SK-N-SH (cell line): ENCODE data around the gene INPP5J. TPM values are rescaled to one million over a fixed set of nuclear protein-coding genes. Genes with fewer than 3 reads are reported as not detected.

ENCODE experiments used
- CTCF ChIA-PET: fragments of 300-600, 350-600 bp; formaldehyde crosslinking; extraction: SDS; loops from one replicate; lab custom pipeline; 2021; lab: Yijun Ruan, JAX
- POLR2A ChIA-PET: fragments of 350-600 bp; sonication (Branson Sonifier 250); formaldehyde crosslinking; extraction: SDS; loops from one replicate; lab custom pipeline; 2020; ENCODE audit warnings: antibody characterized with exemption, inconsistent platforms; lab: Yijun Ruan, JAX
- DNase-seq: peaks from one replicate; pipeline ENCODE4 v3.0.0; 2012
- H2AFZ ChIP-seq: fragments of 200-600 bp; sonication (generic); 2 replicates; pipeline ENCODE4 v1.8.1; 2016; ENCODE audit warnings: antibody characterized with exemption, mild to moderate bottlenecking, low read depth
- H3F3A ChIP-seq: fragments of 200-600 bp; sonication (generic); replicated peaks from 2 replicates; pipeline ENCODE3; 2016; ENCODE audit warnings: antibody characterized with exemption, mild to moderate bottlenecking; ENCODE audit not compliant: insufficient read depth
- H3K27ac ChIP-seq, 2 experiments: fragments of 200-500 bp in 1 of 2; fragments of 200-600 bp in 1 of 2; sonication (Bioruptor generic) in 1 of 2; sonication (generic), shearing (Covaris generic) in 1 of 2; 2 replicates each; pipeline versions ENCODE4 v1.5.1 to v1.6.1; 2014 to 2016; ENCODE audit warnings: low read depth in 2 of 2, inconsistent platforms in 1 of 2, low read length in 1 of 2, mild to moderate bottlenecking in 1 of 2, mixed read lengths in 1 of 2
- H3K27me3 ChIP-seq: fragments of 200-600 bp; sonication (generic), shearing (Covaris generic); 2 replicates; pipeline ENCODE4 v1.6.1; 2016; ENCODE audit warnings: mixed run types; ENCODE audit not compliant: insufficient read depth
- H3K36me3 ChIP-seq, 2 experiments: fragments of 200-500 bp in 1 of 2; fragments of 200-600 bp in 1 of 2; sonication (Bioruptor generic) in 1 of 2; sonication (generic) in 1 of 2; replicated peaks in 1 of 2; 2 replicates each; pipeline versions ENCODE3 to v1.5.1; 2014 to 2016; ENCODE audit warnings: low read length in 1 of 2, mild to moderate bottlenecking in 1 of 2; ENCODE audit not compliant: insufficient read depth in 2 of 2, control insufficient read depth in 1 of 2
- H3K4me1 ChIP-seq, 2 experiments: fragments of 200-500 bp in 1 of 2; fragments of 200-600 bp in 1 of 2; sonication (Bioruptor generic) in 1 of 2; sonication (generic), shearing (Covaris generic) in 1 of 2; 2 replicates each; pipeline versions ENCODE4 v1.5.1 to v1.6.1; 2014 to 2016; ENCODE audit warnings: low read depth in 1 of 2, low read length in 1 of 2, mixed run types in 1 of 2; ENCODE audit not compliant: insufficient read depth in 2 of 2, control insufficient read depth in 1 of 2
- H3K4me2 ChIP-seq: fragments of 200-600 bp; sonication (generic), shearing (Covaris generic); 2 replicates; pipeline ENCODE4 v1.6.1; 2017; ENCODE audit warnings: mixed run types
- H3K4me3 ChIP-seq, 2 experiments: fragments of 200-500 bp in 1 of 2; fragments of 200-600 bp in 1 of 2; sonication (Bioruptor generic) in 1 of 2; sonication (generic), shearing (Covaris generic) in 1 of 2; 2 replicates each; pipeline versions ENCODE4 v1.5.1 to v1.8.1; 2014 to 2016; ENCODE audit warnings: low read depth in 2 of 2, inconsistent platforms in 1 of 2, low read length in 1 of 2, mild to moderate bottlenecking in 1 of 2, mixed read lengths in 1 of 2, moderate library complexity in 1 of 2
- H3K79me2 ChIP-seq: fragments of 200-600 bp; sonication (generic); 2 replicates; pipeline ENCODE4 v1.8.1; 2017; ENCODE audit warnings: mild to moderate bottlenecking; ENCODE audit not compliant: insufficient read depth
- H3K9ac ChIP-seq: fragments of 200-600 bp; sonication (generic); 2 replicates; pipeline ENCODE4 v1.6.1; 2017; ENCODE audit warnings: mixed run types
- H3K9me2 ChIP-seq: fragments of 200-600 bp; sonication (generic); 2 replicates; pipeline ENCODE4 v1.6.1; 2017; ENCODE audit warnings: mixed run types
- H3K9me3 ChIP-seq: fragments of 200-600 bp; sonication (generic); 2 replicates; pipeline ENCODE4 v1.6.1; 2017; ENCODE audit warnings: mixed run types, mild to moderate bottlenecking, moderate library complexity
- H4K20me1 ChIP-seq: fragments of 200-600 bp; sonication (generic); 2 replicates; pipeline ENCODE4 v1.6.1; 2017; ENCODE audit warnings: mild to moderate bottlenecking, mixed run types; ENCODE audit not compliant: insufficient read depth
- ELF1 ChIP-seq: IDR thresholded peaks from 2 replicates; pipeline ENCODE4 v1.4.0; 2012
- EZH2phosphoT487 ChIP-seq: fragments of 200-600 bp; sonication (generic); IDR thresholded peaks from 2 replicates; pipeline ENCODE4 v1.6.1; 2017; ENCODE audit warnings: low read depth, mixed run types, mild to moderate bottlenecking, antibody characterized with exemption, moderate library complexity, borderline replicate concordance
- FOXJ3 ChIP-seq: sonication (generic); formaldehyde crosslinking; IDR thresholded peaks from 2 replicates; pipeline ENCODE4 v1.5.1; 2020; ENCODE audit warnings: mild to moderate bottlenecking, missing genetic modification reagents
- FOXM1 ChIP-seq: IDR thresholded peaks from 2 replicates; pipeline ENCODE4 v1.4.0; 2012; ENCODE audit warnings: low read depth, mild to moderate bottlenecking
- GATA2 ChIP-seq: sonication (generic); formaldehyde crosslinking; IDR thresholded peaks from 2 replicates; pipeline ENCODE4 v1.5.0; 2020; ENCODE audit warnings: mild to moderate bottlenecking, missing genetic modification reagents
- MXI1 ChIP-seq: IDR thresholded peaks from 2 replicates; pipeline ENCODE4 v1.6.1; 2012; ENCODE audit warnings: mild to moderate bottlenecking, low read depth, low read length, improper control_type of control experiment
- NRF1 ChIP-seq: IDR thresholded peaks from 2 replicates; pipeline ENCODE4 v1.6.1; 2012; ENCODE audit warnings: low read depth, mild to moderate bottlenecking, low read length
- POLR2AphosphoS5 ChIP-seq: IDR thresholded peaks from 2 replicates; pipeline ENCODE4 v1.6.1; 2012; ENCODE audit warnings: low read depth, low read length
- RAD21 ChIP-seq: IDR thresholded peaks from 2 replicates; pipeline ENCODE4 v1.6.1; 2012; ENCODE audit warnings: mild to moderate bottlenecking, low read length
- RCOR1 ChIP-seq: fragments of 150-350 bp; IDR thresholded peaks from 2 replicates; pipeline ENCODE4 v1.6.1; 2017; ENCODE audit warnings: antibody characterized with exemption, low read length
- RXRA ChIP-seq: IDR thresholded peaks from 2 replicates; pipeline ENCODE4 v1.4.0; 2012; ENCODE audit warnings: low read depth, mild to moderate bottlenecking, borderline replicate concordance
- SMC3 ChIP-seq: IDR thresholded peaks from 2 replicates; pipeline ENCODE4 v1.6.1; 2012; ENCODE audit warnings: low read depth, low read length, improper control_type of control experiment
- YY1 ChIP-seq: IDR thresholded peaks from 2 replicates; pipeline ENCODE4 v1.4.0; 2012; ENCODE audit warnings: low read depth, mild to moderate bottlenecking
- WGBS: methylation state at CpG from one replicate; pipeline ENCODE4 v1.1.6; 2017; ENCODE audit warnings: low lambda C conversion rate; 5-methylcytosine and 5-hydroxymethylcytosine counted together
- polyA plus RNA-seq, 3 experiments: library from polyadenylated mRNA; depleted of rRNA; stranded (reverse); fragments of >200 nt; gene quantifications; 2 replicates each; pipeline ENCODE4 v1.2.3, GENCODE V29; 2012
- TF ChIP-seq, protein P1 (sequence below): IDR thresholded peaks from 2 replicates; pipeline ENCODE4 v1.4.0; 2012; ENCODE audit warnings: low read depth, borderline replicate concordance
- TF ChIP-seq, protein P2 (sequence below): fragments of 150-350 bp; IDR thresholded peaks from 2 replicates; pipeline ENCODE4 v1.6.1; 2017; ENCODE audit warnings: antibody characterized with exemption, low read length, low read depth, borderline replicate concordance
- TF ChIP-seq, protein P3 (sequence below): IDR thresholded peaks from 2 replicates; pipeline ENCODE4 v1.4.0; 2012; ENCODE audit warnings: low read depth, borderline replicate concordance
- TF ChIP-seq, protein P4 (sequence below): IDR thresholded peaks from 2 replicates; pipeline ENCODE4; 2012
- TF ChIP-seq, protein P5 (sequence below): IDR thresholded peaks from 2 replicates; pipeline ENCODE4 v1.6.1; 2012; ENCODE audit warnings: mild to moderate bottlenecking, low read depth, low read length, moderate library complexity

INPP5J gene
- polyA plus RNA-seq, 1 of the 3 experiments (the other 2 are of a cell fraction), result 3.2 TPM

DNA sequence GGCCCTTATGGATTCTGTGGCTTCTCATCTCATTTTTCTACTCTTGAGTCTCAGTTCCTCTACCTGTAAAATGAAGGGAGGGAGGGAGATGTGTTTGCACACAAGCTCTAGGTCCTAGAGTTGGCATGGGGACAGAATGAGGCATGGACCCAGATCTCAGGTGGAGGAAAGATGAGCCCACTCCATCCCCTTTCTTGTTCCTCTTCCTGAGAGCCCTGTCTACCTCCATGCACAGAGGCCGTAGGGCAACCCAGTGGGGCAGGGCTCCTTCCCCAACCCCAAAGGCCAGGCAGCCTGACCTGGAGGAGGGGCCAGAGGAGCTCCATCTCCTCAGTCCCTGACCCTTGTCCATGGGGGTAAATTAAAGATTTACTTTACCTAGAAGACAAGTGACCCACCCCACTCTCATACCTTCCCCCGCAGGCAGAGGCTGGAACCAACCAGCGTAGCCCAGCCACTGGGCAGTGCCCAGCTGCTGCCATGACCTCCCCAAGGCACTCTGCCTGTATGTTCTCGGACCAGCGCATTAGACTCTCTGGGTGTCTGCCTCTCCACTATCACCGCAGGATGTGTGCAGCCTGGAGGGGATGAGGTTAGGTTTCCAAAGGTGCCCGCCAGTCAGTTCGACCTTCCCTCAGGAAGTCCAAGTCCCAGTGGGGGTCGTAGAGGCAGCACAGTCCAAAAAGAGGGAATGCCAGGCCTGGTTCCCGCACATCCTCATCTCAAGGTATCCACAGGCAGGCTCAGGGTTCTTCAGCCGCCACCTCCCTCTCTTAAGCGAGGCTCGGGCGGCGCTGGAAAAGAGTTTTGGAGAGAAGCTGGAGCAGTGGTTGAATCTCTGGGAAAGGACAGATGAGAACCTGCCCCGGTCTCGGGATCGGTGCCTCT is 38.6 kb upstream of the INPP5J start:
- TF ChIP-seq RAD21 (no peak), FOXM1 (no peak), FOXJ3 (CRISPR knock-in tag) (no peak), MXI1 (no peak), GATA2 (no peak), SMC3 (no peak), RXRA (no peak), RCOR1 (no peak), YY1 (no peak), EZH2phosphoT487 (no peak), POLR2AphosphoS5 (no peak), ELF1 (no peak), NRF1 (no peak)
- TF ChIP-seq, protein P1, sequence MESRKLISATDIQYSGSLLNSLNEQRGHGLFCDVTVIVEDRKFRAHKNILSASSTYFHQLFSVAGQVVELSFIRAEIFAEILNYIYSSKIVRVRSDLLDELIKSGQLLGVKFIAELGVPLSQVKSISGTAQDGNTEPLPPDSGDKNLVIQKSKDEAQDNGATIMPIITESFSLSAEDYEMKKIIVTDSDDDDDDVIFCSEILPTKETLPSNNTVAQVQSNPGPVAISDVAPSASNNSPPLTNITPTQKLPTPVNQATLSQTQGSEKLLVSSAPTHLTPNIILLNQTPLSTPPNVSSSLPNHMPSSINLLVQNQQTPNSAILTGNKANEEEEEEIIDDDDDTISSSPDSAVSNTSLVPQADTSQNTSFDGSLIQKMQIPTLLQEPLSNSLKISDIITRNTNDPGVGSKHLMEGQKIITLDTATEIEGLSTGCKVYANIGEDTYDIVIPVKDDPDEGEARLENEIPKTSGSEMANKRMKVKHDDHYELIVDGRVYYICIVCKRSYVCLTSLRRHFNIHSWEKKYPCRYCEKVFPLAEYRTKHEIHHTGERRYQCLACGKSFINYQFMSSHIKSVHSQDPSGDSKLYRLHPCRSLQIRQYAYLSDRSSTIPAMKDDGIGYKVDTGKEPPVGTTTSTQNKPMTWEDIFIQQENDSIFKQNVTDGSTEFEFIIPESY, result no peak
- TF ChIP-seq, protein P2, sequence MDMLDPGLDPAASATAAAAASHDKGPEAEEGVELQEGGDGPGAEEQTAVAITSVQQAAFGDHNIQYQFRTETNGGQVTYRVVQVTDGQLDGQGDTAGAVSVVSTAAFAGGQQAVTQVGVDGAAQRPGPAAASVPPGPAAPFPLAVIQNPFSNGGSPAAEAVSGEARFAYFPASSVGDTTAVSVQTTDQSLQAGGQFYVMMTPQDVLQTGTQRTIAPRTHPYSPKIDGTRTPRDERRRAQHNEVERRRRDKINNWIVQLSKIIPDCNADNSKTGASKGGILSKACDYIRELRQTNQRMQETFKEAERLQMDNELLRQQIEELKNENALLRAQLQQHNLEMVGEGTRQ, result no peak
- TF ChIP-seq, protein P3, sequence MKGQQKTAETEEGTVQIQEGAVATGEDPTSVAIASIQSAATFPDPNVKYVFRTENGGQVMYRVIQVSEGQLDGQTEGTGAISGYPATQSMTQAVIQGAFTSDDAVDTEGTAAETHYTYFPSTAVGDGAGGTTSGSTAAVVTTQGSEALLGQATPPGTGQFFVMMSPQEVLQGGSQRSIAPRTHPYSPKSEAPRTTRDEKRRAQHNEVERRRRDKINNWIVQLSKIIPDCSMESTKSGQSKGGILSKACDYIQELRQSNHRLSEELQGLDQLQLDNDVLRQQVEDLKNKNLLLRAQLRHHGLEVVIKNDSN, result no peak
- TF ChIP-seq, protein P4, sequence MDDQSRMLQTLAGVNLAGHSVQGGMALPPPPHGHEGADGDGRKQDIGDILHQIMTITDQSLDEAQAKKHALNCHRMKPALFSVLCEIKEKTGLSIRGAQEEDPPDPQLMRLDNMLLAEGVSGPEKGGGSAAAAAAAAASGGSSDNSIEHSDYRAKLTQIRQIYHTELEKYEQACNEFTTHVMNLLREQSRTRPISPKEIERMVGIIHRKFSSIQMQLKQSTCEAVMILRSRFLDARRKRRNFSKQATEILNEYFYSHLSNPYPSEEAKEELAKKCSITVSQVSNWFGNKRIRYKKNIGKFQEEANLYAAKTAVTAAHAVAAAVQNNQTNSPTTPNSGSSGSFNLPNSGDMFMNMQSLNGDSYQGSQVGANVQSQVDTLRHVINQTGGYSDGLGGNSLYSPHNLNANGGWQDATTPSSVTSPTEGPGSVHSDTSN, result no peak
- TF ChIP-seq, protein P5, sequence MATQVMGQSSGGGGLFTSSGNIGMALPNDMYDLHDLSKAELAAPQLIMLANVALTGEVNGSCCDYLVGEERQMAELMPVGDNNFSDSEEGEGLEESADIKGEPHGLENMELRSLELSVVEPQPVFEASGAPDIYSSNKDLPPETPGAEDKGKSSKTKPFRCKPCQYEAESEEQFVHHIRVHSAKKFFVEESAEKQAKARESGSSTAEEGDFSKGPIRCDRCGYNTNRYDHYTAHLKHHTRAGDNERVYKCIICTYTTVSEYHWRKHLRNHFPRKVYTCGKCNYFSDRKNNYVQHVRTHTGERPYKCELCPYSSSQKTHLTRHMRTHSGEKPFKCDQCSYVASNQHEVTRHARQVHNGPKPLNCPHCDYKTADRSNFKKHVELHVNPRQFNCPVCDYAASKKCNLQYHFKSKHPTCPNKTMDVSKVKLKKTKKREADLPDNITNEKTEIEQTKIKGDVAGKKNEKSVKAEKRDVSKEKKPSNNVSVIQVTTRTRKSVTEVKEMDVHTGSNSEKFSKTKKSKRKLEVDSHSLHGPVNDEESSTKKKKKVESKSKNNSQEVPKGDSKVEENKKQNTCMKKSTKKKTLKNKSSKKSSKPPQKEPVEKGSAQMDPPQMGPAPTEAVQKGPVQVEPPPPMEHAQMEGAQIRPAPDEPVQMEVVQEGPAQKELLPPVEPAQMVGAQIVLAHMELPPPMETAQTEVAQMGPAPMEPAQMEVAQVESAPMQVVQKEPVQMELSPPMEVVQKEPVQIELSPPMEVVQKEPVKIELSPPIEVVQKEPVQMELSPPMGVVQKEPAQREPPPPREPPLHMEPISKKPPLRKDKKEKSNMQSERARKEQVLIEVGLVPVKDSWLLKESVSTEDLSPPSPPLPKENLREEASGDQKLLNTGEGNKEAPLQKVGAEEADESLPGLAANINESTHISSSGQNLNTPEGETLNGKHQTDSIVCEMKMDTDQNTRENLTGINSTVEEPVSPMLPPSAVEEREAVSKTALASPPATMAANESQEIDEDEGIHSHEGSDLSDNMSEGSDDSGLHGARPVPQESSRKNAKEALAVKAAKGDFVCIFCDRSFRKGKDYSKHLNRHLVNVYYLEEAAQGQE, result no peak
- Histone ChIP-seq H4K20me1 (no peaks in the 10 kb centered on the region), H2AFZ (peak overlapping the region; percentile 56; the same call in 1 of the 2 replicates), H3K9ac (peak overlapping the region; percentile 81), H3K79me2 (peaks cover 53% of the 10 kb centered on the region), H3F3A (no peaks in the 10 kb centered on the region), H3K4me3 (peak overlapping the region; percentile 70 to 74), H3K4me1 (peaks cover 21 to 40% of the 10 kb centered on the region in 2 experiments; a peak in 2 of 4 replicates), H3K27me3 (no peaks in the 10 kb centered on the region), H3K9me2 (no peaks in the 10 kb centered on the region), H3K36me3 (peaks cover 0 to 8% of the 10 kb centered on the region in 2 experiments), H3K27ac (peak overlapping the region; percentile 76 to 95), H3K9me3 (no peaks in the 10 kb centered on the region), H3K4me2 (peak overlapping the region; percentile 92)
- ChIA-PET CTCF (interaction anchor here (0.6 to 9.4 kb wide), 50 partner anchors 10 to 640 kb away, joined by 3 to 85 read pairs (median 5); partner anchors contain the start of genes INPP5J, PES1, RNF185 and SELENOM), POLR2A (interaction anchor here (0.8 to 2.2 kb wide), 7 partner anchors 10 to 162 kb away, joined by 3 to 11 read pairs (median 6); partner anchors contain the start of genes INPP5J, MORC2, SELENOM and TUG1)
- DNase-seq, result peak; percentile 60
- WGBS, result 33% methylated on average over 15 of the region's 18 CpGs
